GM21717 (cell line): ENCODE results near the gene CHSY1.
"Not testable (repeated sequence)": the region's sequence is repeated elsewhere in the genome, so short reads cannot be mapped to it uniquely, and the experiment has no call there.

Experiments used
- ATAC-seq: cut with Tn5 transposase; IDR thresholded peaks from one replicate; pipeline ENCODE4 v1.9.1; 2021; ENCODE audit warnings: mild to moderate bottlenecking, moderate library complexity; ENCODE audit not compliant: unreplicated experiment

Gene CHSY1

GRCh38 chr15:101246391-101246790 lies 5.5 kb downstream of the CHSY1 start:
- no peak for ATAC-seq

- no peak for ATAC-seq
These were observed 6.8 kb downstream of the CHSY1 start for GRCh38 chr15:101244889-101245668.

- ATAC-seq = no peak
These were observed 7.6 kb downstream of the CHSY1 start for GRCh38 chr15:101244036-101244781.

GRCh38 chr15:101243420-101243819 lies 8.4 kb downstream of the CHSY1 start:
- no peak for ATAC-seq

GRCh38 chr15:101242999-101243336 lies 8.9 kb downstream of the CHSY1 start:
- no peak for ATAC-seq

GRCh38 chr15:101242160-101242998 lies 9.5 kb downstream of the CHSY1 start:
- ATAC-seq = peak; percentile 74

GRCh38 chr15:101240358-101240757 lies 11.5 kb downstream of the CHSY1 start:
- ATAC-seq = no peak

GRCh38 chr15:101239724-101240136 lies 12.1 kb downstream of the CHSY1 start:
- ATAC-seq = no peak

- ATAC-seq = no peak
These were observed 14.6 kb downstream of the CHSY1 start for GRCh38 chr15:101237251-101237650.

GRCh38 chr15:101233651-101234280 lies 18.1 kb downstream of the CHSY1 start:
- ATAC-seq = no peak

- no peak for ATAC-seq
These were observed 19.2 kb downstream of the CHSY1 start for GRCh38 chr15:101232677-101233076.

- no peak for ATAC-seq
These were observed 23.5 kb downstream of the CHSY1 start for GRCh38 chr15:101228313-101228712.

- ATAC-seq = no peak
These were observed 26.2 kb downstream of the CHSY1 start for GRCh38 chr15:101225658-101226057.

GRCh38 chr15:101221902-101222301 lies 29.9 kb downstream of the CHSY1 start:
- ATAC-seq = no peak

GRCh38 chr15:101220060-101220459 lies 31.8 kb downstream of the CHSY1 start:
- no peak for ATAC-seq

- no peak for ATAC-seq
These were observed 32.4 kb downstream of the CHSY1 start for GRCh38 chr15:101219441-101219840.

- ATAC-seq = no peak
These were observed 34.4 kb downstream of the CHSY1 start for GRCh38 chr15:101217446-101217845.

- no peak for ATAC-seq
These were observed 35.7 kb downstream of the CHSY1 start for GRCh38 chr15:101216100-101216499.

GRCh38 chr15:101215681-101216080 lies 36.2 kb downstream of the CHSY1 start:
- no peak for ATAC-seq

GRCh38 chr15:101214435-101215097 lies 37.3 kb downstream of the CHSY1 start:
- ATAC-seq = not testable (repeated sequence)
